CD4-positive, alpha-beta T cell treated with Interleukin-1 beta for 1 hour (primary cell): ENCODE measurements around the gene TRABD2B.

ENCODE experiments used
- DNase-seq, 2 donors: peaks; one replicate each; pipeline ENCODE4 v3.0.0-alpha.2; 2020 to 2022

The TRABD2B gene

GRCh38 chr1:47818682-47819573 lies 178.3 kb downstream of the TRABD2B start:
- DNase-seq = no peak

GRCh38 chr1:47817861-47818260 lies 179.3 kb downstream of the TRABD2B start:
- no peak for DNase-seq

- no peak for DNase-seq
These were observed 180.7 kb downstream of the TRABD2B start for GRCh38 chr1:47816325-47817071.

- no peak for DNase-seq
These were observed 182.4 kb downstream of the TRABD2B start for GRCh38 chr1:47814612-47815395.

GRCh38 chr1:47813970-47814369 lies 183.2 kb downstream of the TRABD2B start:
- DNase-seq = no peak

- DNase-seq = no peak
These were observed 184.2 kb downstream of the TRABD2B start for GRCh38 chr1:47812904-47813514.

GRCh38 chr1:47810964-47811682 lies 186.1 kb downstream of the TRABD2B start:
- no peak for DNase-seq

- DNase-seq = no peak
These were observed 187.7 kb downstream of the TRABD2B start for GRCh38 chr1:47809301-47810084.

- no peak for DNase-seq
These were observed 188.6 kb downstream of the TRABD2B start for GRCh38 chr1:47808612-47809011.

- no peak for DNase-seq
These were observed 191.2 kb downstream of the TRABD2B start for GRCh38 chr1:47805921-47806361.

GRCh38 chr1:47805018-47805417 lies 192.2 kb downstream of the TRABD2B start:
- no peak for DNase-seq

- DNase-seq = no peak
These were observed 193.2 kb downstream of the TRABD2B start for GRCh38 chr1:47803815-47804501.

GRCh38 chr1:47797575-47797974 lies 199.6 kb downstream of the TRABD2B start:
- no peak for DNase-seq

GRCh38 chr1:47796626-47797025 lies 200.6 kb downstream of the TRABD2B start:
- no peak for DNase-seq

- no peak for DNase-seq
These were observed 202.1 kb downstream of the TRABD2B start for GRCh38 chr1:47795102-47795501.

- DNase-seq = no peak
These were observed 202.7 kb downstream of the TRABD2B start for GRCh38 chr1:47794530-47794929.

GRCh38 chr1:47794081-47794480 lies 203.1 kb downstream of the TRABD2B start:
- DNase-seq = no peak

GRCh38 chr1:47793563-47793962 lies 203.6 kb downstream of the TRABD2B start:
- DNase-seq = no peak

GRCh38 chr1:47792779-47793178 lies 204.4 kb downstream of the TRABD2B start:
- DNase-seq = no peak

- DNase-seq = no peak
These were observed 205.1 kb downstream of the TRABD2B start for GRCh38 chr1:47791879-47792608.
